Natural killer cell treated with Interleukin-12 subunit alpha and Interleukin-12 subunit beta and Interleukin-15 and Interleukin-18, amount 100 ng/mL, for 72 hours (primary cell): ENCODE data around the gene PURB. TPM values are rescaled to one million over a fixed set of nuclear protein-coding genes. Genes with fewer than 3 reads are reported as not detected.
A peak's percentile ranks its signal among the peaks of the same experiment; 100 is the strongest.
"Not testable (repeated sequence)": the region's sequence is repeated elsewhere in the genome, so short reads cannot be mapped to it uniquely, and the experiment has no call there.

Source experiments
- ATAC-seq, 2 donors: fragments of 150-1000 bp; cut with Tn5 transposase in 1 of 2; sonication (Bioruptor Pico), chemical (Tn5 transposase) in 1 of 2; 2 replicates each; pipeline ENCODE4 v1.10.0; 2021
- DNase-seq: peaks from one replicate; pipeline ENCODE4 v3.0.0; 2022; ENCODE audit warnings: low spot score
- H3K27ac Mint-ChIP-seq, 2 donors: 1 replicate in 1 of 2; 2 replicates in 1 of 2; pipeline ENCODE4 v1.8.0; 2022; ENCODE audit warnings: mixed read lengths in 2 of 2, mild to moderate bottlenecking in 1 of 2, moderate library complexity in 1 of 2
- H3K27me3 Mint-ChIP-seq, 2 donors: 1 replicate in 1 of 2; 2 replicates in 1 of 2; pipeline ENCODE4 v1.8.0; 2022; ENCODE audit warnings: mixed read lengths in 2 of 2
- H3K36me3 Mint-ChIP-seq: one replicate; pipeline ENCODE4 v1.8.0; 2022; ENCODE audit warnings: mixed read lengths
- H3K4me1 Mint-ChIP-seq, 2 donors: 1 replicate in 1 of 2; 2 replicates in 1 of 2; pipeline ENCODE4 v1.8.0; 2022; ENCODE audit warnings: low read depth in 2 of 2, mixed read lengths in 2 of 2, mild to moderate bottlenecking in 1 of 2
- H3K4me3 Mint-ChIP-seq: one replicate; pipeline ENCODE4 v1.8.0; 2022; ENCODE audit warnings: mixed read lengths
- H3K9me3 Mint-ChIP-seq: 2 replicates; pipeline ENCODE4 v1.8.0; 2022; ENCODE audit warnings: mixed read lengths
- total RNA-seq, 2 donors: library from RNA; stranded (reverse); gene quantifications; one replicate each; pipeline ENCODE4 v1.2.3, GENCODE V29; 2022

PURB gene
- total RNA-seq, 2 donors from 2014 or later = 39.1 to 41.8 TPM

- Mint-ChIP-seq H3K4me3 (peak overlapping the region; percentile 100), H3K27me3 (no peaks in the 10 kb centered on the region), H3K27ac (peak overlapping the region in 1 of 2 donors; percentile 100), H3K36me3 (peaks cover 17% of the 10 kb centered on the region), H3K4me1 (peaks cover 44 to 60% of the 10 kb centered on the region in 2 donors), H3K9me3 (no peaks in the 10 kb centered on the region)
- DNase-seq (no peak), ATAC-seq (no peak)
Measured at GRCh38 chr7:44882899-44883298, 2.4 kb downstream of the PURB start.

GRCh38 chr7:44881610-44882009 is 3.7 kb downstream of the PURB start:
- Mint-ChIP-seq H3K27me3 (no peaks in the 10 kb centered on the region), H3K4me3 (peak overlapping the region; percentile 100), H3K27ac (peak overlapping the region; percentile 65 to 85), H3K36me3 (peaks cover 17% of the 10 kb centered on the region), H3K4me1 (peaks cover 43 to 63% of the 10 kb centered on the region in 2 donors), H3K9me3 (no peaks in the 10 kb centered on the region)
- ATAC-seq (no peak), DNase-seq (no peak)

- H3K27ac Mint-ChIP-seq = peak overlapping the region; percentile 65 to 85
- H3K4me3 Mint-ChIP-seq = peak overlapping the region; percentile 100
- ATAC-seq = no peak
- no peaks in the 10 kb centered on the region for H3K9me3 Mint-ChIP-seq
- H3K27me3 Mint-ChIP-seq = no peaks in the 10 kb centered on the region
- no peak for DNase-seq
- peaks cover 17% of the 10 kb centered on the region for H3K36me3 Mint-ChIP-seq
- peaks cover 42 to 62% of the 10 kb centered on the region in 2 donors for H3K4me1 Mint-ChIP-seq
Measured at GRCh38 chr7:44881066-44881600, 4.2 kb downstream of the PURB start.

DNA sequence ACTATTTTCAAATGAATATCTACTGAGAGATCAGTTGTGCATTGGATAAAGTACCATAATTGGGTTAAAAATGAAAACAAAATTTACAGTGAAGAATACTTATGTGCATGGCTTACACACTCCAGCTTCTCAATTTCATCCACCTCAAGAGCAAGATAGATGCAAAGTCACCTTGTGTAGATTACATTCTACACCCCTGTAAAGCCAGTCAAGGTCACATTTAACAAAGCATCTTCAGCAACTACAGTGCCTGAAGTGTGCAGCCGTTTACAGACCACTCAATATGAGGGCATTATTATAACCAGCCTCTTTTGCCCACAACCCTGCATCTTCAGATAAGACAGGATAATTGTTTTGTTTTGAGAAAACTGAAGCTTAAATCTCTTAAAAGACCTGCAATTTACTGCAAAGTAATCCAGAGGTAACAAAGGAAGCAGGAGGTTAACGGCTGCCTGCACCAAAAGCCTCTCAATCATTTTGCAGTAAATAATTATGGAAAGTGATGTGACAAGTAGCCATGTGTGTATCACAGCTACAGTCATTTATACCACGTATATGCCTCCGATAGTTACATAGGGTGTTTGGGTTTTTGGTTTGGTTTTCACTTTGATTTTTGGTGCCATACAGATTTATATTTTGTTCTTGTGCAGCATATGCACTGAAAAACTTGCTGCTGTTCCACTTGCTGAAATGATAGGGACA is 4.9 kb downstream of the PURB start:
- Mint-ChIP-seq H3K9me3 (no peaks in the 10 kb centered on the region), H3K4me1 (peaks cover 35 to 56% of the 10 kb centered on the region in 2 donors), H3K27ac (peak overlapping the region; percentile 65 to 85), H3K36me3 (peaks cover 17% of the 10 kb centered on the region), H3K4me3 (peak overlapping the region; percentile 100), H3K27me3 (no peaks in the 10 kb centered on the region)
- ATAC-seq (no peak), DNase-seq (no peak)

DNA sequence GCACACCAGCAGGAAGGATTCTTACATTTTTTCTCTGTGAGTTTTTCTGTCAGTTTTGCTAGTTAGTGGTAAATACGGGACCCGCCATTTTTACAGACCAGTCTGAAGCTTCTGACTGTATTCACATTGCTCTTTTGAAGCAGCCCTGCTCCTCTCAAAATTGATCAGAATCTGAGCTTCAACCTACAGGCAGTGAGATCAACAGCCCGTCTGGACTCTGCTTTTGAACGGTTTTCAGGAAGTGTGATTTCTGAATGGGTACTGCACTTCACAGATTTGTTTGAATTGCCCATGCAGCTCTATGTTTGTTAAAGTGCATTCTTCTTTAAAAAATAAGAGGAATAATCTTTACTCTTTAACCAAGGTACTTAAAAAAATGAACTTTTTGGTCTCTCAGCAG is 8.9 kb downstream of the PURB start:
- no peak overlapping the region for H3K4me3 Mint-ChIP-seq
- H3K36me3 Mint-ChIP-seq = peaks cover 4% of the 10 kb centered on the region
- H3K9me3 Mint-ChIP-seq = no peaks in the 10 kb centered on the region
- ATAC-seq = no peak
- peaks cover 13 to 28% of the 10 kb centered on the region in 2 donors for H3K4me1 Mint-ChIP-seq
- no peak for DNase-seq
- no peaks in the 10 kb centered on the region for H3K27me3 Mint-ChIP-seq
- no peak overlapping the region for H3K27ac Mint-ChIP-seq

GRCh38 chr7:44875241-44875640 is 10.1 kb downstream of the PURB start:
- Mint-ChIP-seq H3K36me3 (peaks cover 4% of the 10 kb centered on the region), H3K4me3 (no peak overlapping the region), H3K27me3 (no peaks in the 10 kb centered on the region), H3K4me1 (peaks cover 6 to 17% of the 10 kb centered on the region in 2 donors), H3K9me3 (no peaks in the 10 kb centered on the region), H3K27ac (no peak overlapping the region)
- ATAC-seq (no peak), DNase-seq (no peak)

DNA sequence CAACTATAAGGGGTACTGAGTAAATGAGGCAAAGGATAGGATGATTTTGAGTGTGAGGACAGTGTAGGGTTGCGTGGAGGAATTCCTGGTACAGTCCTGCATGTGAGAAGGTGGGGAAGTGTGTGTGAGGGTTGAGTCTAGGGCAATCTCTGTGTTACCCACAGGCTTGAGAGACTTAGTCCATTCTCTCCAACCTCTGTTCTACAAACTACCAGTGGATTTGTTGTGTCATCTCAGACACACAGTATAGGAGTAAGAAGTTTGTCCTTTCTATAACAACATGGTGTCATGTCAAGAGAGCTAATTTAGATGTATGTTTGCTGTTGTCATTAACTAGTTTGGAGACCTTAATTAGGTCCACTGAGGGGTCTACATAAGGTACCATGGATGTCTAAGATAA is 12.5 kb downstream of the PURB start:
- Mint-ChIP-seq H3K36me3 (no peaks in the 10 kb centered on the region), H3K27ac (no peak overlapping the region), H3K4me1 (peaks cover 2 to 9% of the 10 kb centered on the region in 2 donors), H3K4me3 (no peak overlapping the region), H3K9me3 (no peaks in the 10 kb centered on the region), H3K27me3 (no peaks in the 10 kb centered on the region)
- no peak for DNase-seq
- no peak for ATAC-seq

DNA sequence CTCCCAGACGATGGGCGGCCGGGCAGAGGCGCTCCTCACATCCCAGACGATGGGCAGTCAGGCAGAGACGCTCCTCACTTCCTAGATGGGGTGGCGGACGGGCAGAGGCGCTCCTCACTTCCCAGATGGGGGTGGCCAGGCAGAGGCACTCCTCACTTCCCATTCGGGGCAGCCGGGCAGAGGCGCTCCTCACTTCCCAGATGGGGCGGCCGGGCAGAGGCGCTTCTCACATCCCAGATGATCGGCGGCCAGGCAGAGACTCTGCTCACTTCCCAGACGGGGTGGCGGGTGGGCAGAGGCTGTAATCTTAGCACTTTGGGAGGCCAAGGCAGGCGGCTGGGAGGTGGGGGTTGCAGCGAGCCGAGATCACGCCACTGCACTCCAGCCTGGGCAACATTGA is 13.4 kb downstream of the PURB start:
- not testable (repeated sequence) for H3K4me1 Mint-ChIP-seq, H3K4me3 Mint-ChIP-seq, H3K27ac Mint-ChIP-seq, ATAC-seq, H3K36me3 Mint-ChIP-seq, H3K9me3 Mint-ChIP-seq, DNase-seq, H3K27me3 Mint-ChIP-seq

GRCh38 chr7:44870780-44871179 is 14.6 kb downstream of the PURB start:
- not testable (repeated sequence) for H3K9me3 Mint-ChIP-seq, H3K4me1 Mint-ChIP-seq, H3K36me3 Mint-ChIP-seq, H3K27me3 Mint-ChIP-seq, DNase-seq, H3K4me3 Mint-ChIP-seq, H3K27ac Mint-ChIP-seq, ATAC-seq

DNA sequence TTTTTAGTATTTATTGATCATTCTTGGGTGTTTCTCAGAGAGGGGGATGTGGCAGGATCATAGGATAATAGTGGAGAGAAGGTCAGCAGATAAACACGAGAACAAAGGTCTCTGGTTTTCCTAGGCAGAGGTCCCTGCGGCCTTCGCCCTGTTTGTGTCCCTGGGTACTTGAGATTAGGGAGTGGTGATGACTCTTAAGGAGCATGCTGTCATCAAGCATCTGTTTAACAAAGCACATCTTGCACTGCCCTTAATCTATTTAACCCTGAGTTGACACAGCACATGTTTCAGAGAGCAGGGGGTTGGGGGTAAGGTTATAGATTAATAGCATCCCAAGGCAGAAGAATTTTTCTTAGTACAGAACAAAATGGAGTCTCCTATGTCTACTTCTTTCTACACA is 15.0 kb downstream of the PURB start:
- H3K4me1 Mint-ChIP-seq, H3K36me3 Mint-ChIP-seq, DNase-seq, H3K4me3 Mint-ChIP-seq, H3K27me3 Mint-ChIP-seq, H3K9me3 Mint-ChIP-seq, H3K27ac Mint-ChIP-seq, ATAC-seq: not testable (repeated sequence)

DNA sequence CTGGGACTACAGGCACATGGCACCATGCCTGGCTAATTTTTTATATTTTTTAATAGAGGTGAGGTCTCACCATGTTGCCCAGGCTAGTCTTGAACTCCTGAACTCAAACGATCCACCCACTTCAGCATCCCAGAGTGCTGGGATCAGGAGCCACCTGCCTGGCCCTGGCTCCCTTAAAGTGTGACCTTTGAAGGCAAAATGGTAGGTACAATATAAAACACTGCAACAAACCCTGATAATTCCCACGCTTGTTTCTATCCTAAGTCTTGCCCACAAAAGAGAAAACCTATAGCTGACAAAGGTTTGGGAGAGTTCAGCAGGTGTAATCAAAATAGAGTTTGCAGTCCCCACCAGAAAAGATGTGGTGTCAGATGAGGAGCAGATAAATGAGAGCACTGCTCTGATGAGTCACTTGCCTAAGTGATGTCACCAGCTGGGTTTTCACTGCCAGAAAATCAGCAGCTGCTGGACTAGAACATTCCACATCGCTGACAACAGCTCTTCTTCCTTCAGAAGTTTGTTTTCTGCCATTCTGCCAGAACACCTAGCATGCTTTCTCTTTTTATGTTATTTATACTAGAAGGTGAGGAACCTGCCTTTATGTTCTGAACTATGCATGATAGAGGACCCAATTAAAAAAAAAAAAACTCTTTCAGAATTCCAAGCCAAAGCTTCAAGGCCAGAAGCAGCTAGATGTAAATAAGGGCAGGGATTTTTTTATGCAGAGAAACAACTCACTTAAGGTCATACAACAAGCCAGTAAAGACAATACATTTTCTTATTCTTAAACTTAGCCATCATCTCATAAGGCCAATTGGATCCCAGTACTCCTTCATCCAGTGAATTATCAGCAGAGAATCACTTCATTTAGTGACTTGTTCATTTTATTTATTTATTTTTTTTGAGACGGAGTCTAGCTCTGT is 18.0 kb downstream of the PURB start:
- Mint-ChIP-seq H3K4me3 (no peak overlapping the region), H3K27ac (no peak overlapping the region)

DNA sequence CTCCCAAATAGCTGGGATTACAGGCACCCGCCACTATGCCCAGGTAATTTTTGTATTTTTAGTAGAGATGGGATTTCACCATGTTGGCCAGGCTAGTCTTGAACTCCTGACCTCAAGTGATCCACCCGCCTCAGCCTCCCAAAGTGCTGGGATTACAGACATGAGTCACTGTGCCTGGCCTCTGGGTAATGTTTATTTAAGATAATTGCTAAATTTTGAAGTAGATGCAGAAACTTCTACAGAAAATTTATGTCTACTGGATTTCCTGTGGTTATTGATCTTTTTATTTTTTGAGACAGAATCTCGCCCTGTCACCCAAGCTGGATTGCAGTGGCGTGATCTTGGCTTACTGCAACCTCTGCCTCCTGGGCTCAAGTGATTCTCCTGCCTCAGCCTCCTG is 23.4 kb downstream of the PURB start:
- not testable (repeated sequence) for H3K4me1 Mint-ChIP-seq, H3K9me3 Mint-ChIP-seq, H3K27ac Mint-ChIP-seq, H3K4me3 Mint-ChIP-seq, ATAC-seq, DNase-seq, H3K27me3 Mint-ChIP-seq, H3K36me3 Mint-ChIP-seq

More for the DNA sequence above, 18.0 kb downstream of the PURB start:
- ATAC-seq (no peak), DNase-seq (no peak)
- Mint-ChIP-seq H3K4me1 (no peaks in the 10 kb centered on the region), H3K36me3 (no peaks in the 10 kb centered on the region), H3K27me3 (peaks cover 0 to 2% of the 10 kb centered on the region in 2 donors), H3K9me3 (no peaks in the 10 kb centered on the region)

DNA sequence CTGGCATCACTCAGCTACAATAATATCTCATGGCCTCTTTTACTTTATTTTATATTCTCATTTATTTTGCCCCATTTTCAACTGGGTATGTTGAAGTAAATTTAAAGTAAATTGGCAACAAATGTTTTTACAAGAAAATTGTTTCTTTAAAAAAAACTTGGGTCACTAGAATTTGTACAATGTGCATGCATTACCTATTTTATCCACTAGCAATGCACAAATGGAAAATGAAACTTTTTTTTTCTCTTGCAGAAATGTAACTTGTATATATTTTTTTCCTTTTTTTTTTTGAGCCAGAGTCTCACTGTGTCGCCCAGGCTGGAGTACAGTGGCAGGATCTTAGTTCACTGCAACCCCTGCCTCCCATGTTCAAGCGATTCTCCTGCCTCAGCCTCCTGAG is 27.2 kb downstream of the PURB start:
- Mint-ChIP-seq H3K27me3 (peaks cover 0 to 2% of the 10 kb centered on the region in 2 donors), H3K27ac (no peak overlapping the region), H3K9me3 (no peaks in the 10 kb centered on the region), H3K4me3 (no peak overlapping the region), H3K4me1 (peaks cover 0 to 4% of the 10 kb centered on the region in 2 donors), H3K36me3 (no peaks in the 10 kb centered on the region)
- ATAC-seq (no peak), DNase-seq (no peak)
